ENCODE results near the gene NYAP2.

- TF ChIP-seq CTCF (IDR thresholded peaks at IDR 0.05; ENCODE audit: low read length) (no peak), EZH2 (IDR thresholded peaks at IDR 0.05; ENCODE audit: borderline replicate concordance, low read length) (no peak)
Observed at GRCh38 chr2:225456619-225457260, 57.2 kb downstream of the NYAP2 start.
